HepG2 (cell line): ENCODE measurements around the gene PSMC5. TPM values are rescaled to one million over a fixed set of nuclear protein-coding genes. Genes with fewer than 3 reads are reported as not detected.

Experiments
- ARID2 ChIP-seq: sonication (generic); formaldehyde crosslinking; IDR thresholded peaks from 2 replicates; pipeline ENCODE4 v1.8.1; 2022; ENCODE audit warnings: mild to moderate bottlenecking, missing genetic modification reagents, borderline replicate concordance
- BCLAF1 ChIP-seq: fragments of 450-650 bp; IDR thresholded peaks from 2 replicates; pipeline ENCODE4 v1.6.1; 2017; ENCODE audit warnings: mild to moderate bottlenecking
- CBX2 ChIP-seq, 2 experiments: fragments of 200-600 bp in 1 of 2; sonication (generic); formaldehyde crosslinking in 1 of 2; IDR thresholded peaks; 2 replicates each; pipeline versions ENCODE4 v1.7.0 to v1.8.1; 2018 to 2022; ENCODE audit warnings: low read depth in 2 of 2, low read length in 1 of 2, mild to moderate bottlenecking in 1 of 2, missing genetic modification reagents in 1 of 2
- HIC2 ChIP-seq: sonication (generic); formaldehyde crosslinking; IDR thresholded peaks from 2 replicates; pipeline ENCODE4 v1.9.0; 2022; ENCODE audit warnings: low read depth, missing genetic modification reagents
- KLF9 ChIP-seq: IDR thresholded peaks from 2 replicates; pipeline ENCODE4 v1.6.1; 2016; ENCODE audit warnings: low read depth
- MAF1 ChIP-seq: sonication (generic); formaldehyde crosslinking; IDR thresholded peaks from 2 replicates; pipeline ENCODE4 v1.5.0; 2020; ENCODE audit warnings: missing genetic modification reagents, borderline replicate concordance
- MATR3 ChIP-seq: sonication (generic); formaldehyde crosslinking; IDR thresholded peaks from 2 replicates; pipeline ENCODE4 v1.4.0; 2020; ENCODE audit warnings: missing genetic modification reagents
- NCOA2 ChIP-seq: sonication (generic); formaldehyde crosslinking; IDR thresholded peaks from 2 replicates; pipeline ENCODE4 v1.8.0; 2022; ENCODE audit warnings: inconsistent platforms
- PTBP1 ChIP-seq: fragments of 200-400 bp; formaldehyde crosslinking; IDR thresholded peaks from 2 replicates; pipeline ENCODE4 v1.6.1; 2018; ENCODE audit warnings: low read length, low read depth; ENCODE audit not compliant: poor library complexity, severe bottlenecking
- REXO4 ChIP-seq: sonication (generic); formaldehyde crosslinking; IDR thresholded peaks from 2 replicates; pipeline ENCODE4 v1.8.0; 2022; ENCODE audit warnings: missing genetic modification reagents, mild to moderate bottlenecking, borderline replicate concordance
- SMARCE1 ChIP-seq: fragments of 450-650 bp; IDR thresholded peaks from 2 replicates; pipeline ENCODE4 v1.6.1; 2017; ENCODE audit warnings: borderline replicate concordance
- SMYD3 ChIP-seq: sonication (generic); formaldehyde crosslinking; IDR thresholded peaks from 2 replicates; pipeline ENCODE4 v1.8.1; 2023; ENCODE audit warnings: mild to moderate bottlenecking, missing genetic modification reagents
- SRY ChIP-seq: sonication (generic); formaldehyde crosslinking; IDR thresholded peaks from 2 replicates; pipeline ENCODE4 v1.8.0; 2022; ENCODE audit warnings: mild to moderate bottlenecking, missing genetic modification reagents
- ZFP1 ChIP-seq: IDR thresholded peaks from 2 replicates; pipeline ENCODE4 v1.6.1; 2016
- ZNF17 ChIP-seq: sonication (generic); formaldehyde crosslinking; IDR thresholded peaks from 2 replicates; pipeline ENCODE4 v1.5.0; 2020; ENCODE audit warnings: mild to moderate bottlenecking, missing genetic modification reagents
- ZNF282 ChIP-seq: fragments of 450-650 bp; IDR thresholded peaks from 2 replicates; pipeline ENCODE4 v1.6.1; 2018; ENCODE audit not compliant: partially characterized antibody
- ZNF3 ChIP-seq: IDR thresholded peaks from 2 replicates; pipeline ENCODE4 v1.7.0; 2017; ENCODE audit warnings: inconsistent platforms
- ZNF75D ChIP-seq: sonication (generic); formaldehyde crosslinking; IDR thresholded peaks from 2 replicates; pipeline ENCODE4 v1.8.1; 2023; ENCODE audit warnings: missing genetic modification reagents, mild to moderate bottlenecking, borderline replicate concordance
- polyA plus RNA-seq, 8 experiments: library from polyadenylated mRNA; depleted of rRNA in 3 of 8; stranded (reverse) in 7 of 8; unstranded in 1 of 8; fragments of >200 nt; fragmentation: Illumina TruSeq in 4 of 8; extraction: Trizol in 4 of 8; gene quantifications; 2 replicates each; pipeline versions ENCODE4 v1.2.1 to v1.2.3, GENCODE V29; 2011 to 2016; ENCODE audit warnings: low read depth in 4 of 8, missing spikeins in 1 of 8, mixed read lengths in 1 of 8; ENCODE audit not compliant: insufficient read depth in 1 of 8
- total RNA-seq, 5 experiments: library from RNA; depleted of rRNA; stranded (reverse); fragments of >200 nt; fragmentation: Illumina TruSeq; extraction: Trizol; gene quantifications; 2 replicates each; pipeline ENCODE4 v1.2.3, GENCODE V29; 2016; ENCODE audit warnings: low read depth in 1 of 5
- TF ChIP-seq, protein P1 (sequence below): sonication (generic); formaldehyde crosslinking; IDR thresholded peaks from 2 replicates; pipeline ENCODE4 v1.5.0; 2020; ENCODE audit warnings: missing genetic modification reagents, mild to moderate bottlenecking, borderline replicate concordance
- TF ChIP-seq, protein P2 (sequence below): sonication (generic); formaldehyde crosslinking; conservative IDR thresholded peaks from 2 replicates; pipeline ENCODE4 v1.8.1; 2023; ENCODE audit warnings: missing genetic modification reagents

PSMC5 gene
- total and polyA plus RNA-seq, 2 of the 13 experiments (the other 11 are each of a cell fraction or from before 2014, with no cell fraction given) = 35.3 to 128 TPM

DNA sequence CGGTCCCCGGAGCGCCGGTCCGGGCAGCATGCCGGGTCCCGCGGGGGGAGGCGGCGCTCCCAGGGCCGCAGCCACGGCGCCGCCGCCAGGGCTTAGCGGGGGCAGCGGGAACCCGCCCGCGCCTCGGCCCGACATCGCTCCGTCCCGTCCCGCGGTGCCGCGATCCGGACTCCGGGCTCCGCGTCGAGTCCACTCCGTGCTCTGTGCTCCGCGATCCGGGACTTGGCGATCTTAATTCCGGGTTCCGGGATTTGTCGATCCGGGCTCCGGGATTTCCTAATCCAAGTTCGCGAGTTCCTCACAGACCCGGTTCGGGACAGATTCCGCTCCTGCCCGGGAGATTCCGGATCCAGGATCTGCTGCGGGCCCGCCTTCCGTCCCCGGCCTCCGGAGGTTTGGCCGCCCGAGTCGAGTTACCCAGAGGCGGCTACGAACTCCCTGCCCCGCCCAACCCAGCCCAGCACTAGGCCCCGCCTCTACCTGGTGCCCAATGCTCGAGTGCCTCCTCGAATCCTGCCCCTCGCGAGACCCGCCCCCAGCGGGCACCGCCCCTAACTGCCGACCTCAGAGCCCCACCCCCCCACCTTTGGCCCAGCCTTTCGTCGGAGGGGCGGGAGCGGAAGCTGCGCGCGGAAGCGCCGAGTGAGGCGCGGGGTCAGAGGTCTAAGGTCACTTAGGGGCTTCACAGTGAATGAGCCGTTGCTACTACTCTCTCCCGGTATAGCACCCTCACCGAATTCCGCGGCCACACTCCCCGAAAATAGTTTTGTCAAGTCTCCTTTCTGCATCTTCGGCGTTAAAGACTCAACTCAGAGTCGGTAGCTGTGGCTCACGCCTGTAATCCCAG lies 15.5 kb downstream of the PSMC5 start, which contains the start of gene SMARCD2 (continued):
- TF ChIP-seq KLF9 (CRISPR knock-in tag) (peak; percentile 91; the same call in 1 of the 2 replicates), REXO4 (CRISPR knock-in tag) (0 out of 2 replicates have a peak, but pooled peaks have one; percentile 63), CBX2 (IDR thresholded peaks at IDR 0.05; ENCODE audit: low read depth, low read length) (no peak), CBX2 (CRISPR knock-in tag; IDR thresholded peaks at IDR 0.05; ENCODE audit: low read depth) (no peak), ZNF282 (no peak), ZNF3 (CRISPR knock-in tag) (peak; percentile 65; the same call in 1 of the 2 replicates), ZNF17 (CRISPR knock-in tag) (no peak), ARID2 (CRISPR knock-in tag) (peak; percentile 98), NCOA2 (CRISPR knock-in tag) (peak; percentile 83), ZNF75D (CRISPR knock-in tag) (0 out of 2 replicates have a peak, but pooled peaks have one; percentile 52), HIC2 (CRISPR knock-in tag) (peak; percentile 21; the same call in 1 of the 2 replicates), SMYD3 (CRISPR knock-in tag) (peak; percentile 98), SRY (CRISPR knock-in tag) (peak; percentile 93), PTBP1 (peak; percentile 95), MAF1 (CRISPR knock-in tag) (peak; percentile 95), BCLAF1 (no peak), SMARCE1 (no peak), MATR3 (CRISPR knock-in tag) (no peak), ZFP1 (peak; percentile 89)
- TF ChIP-seq, protein P1, sequence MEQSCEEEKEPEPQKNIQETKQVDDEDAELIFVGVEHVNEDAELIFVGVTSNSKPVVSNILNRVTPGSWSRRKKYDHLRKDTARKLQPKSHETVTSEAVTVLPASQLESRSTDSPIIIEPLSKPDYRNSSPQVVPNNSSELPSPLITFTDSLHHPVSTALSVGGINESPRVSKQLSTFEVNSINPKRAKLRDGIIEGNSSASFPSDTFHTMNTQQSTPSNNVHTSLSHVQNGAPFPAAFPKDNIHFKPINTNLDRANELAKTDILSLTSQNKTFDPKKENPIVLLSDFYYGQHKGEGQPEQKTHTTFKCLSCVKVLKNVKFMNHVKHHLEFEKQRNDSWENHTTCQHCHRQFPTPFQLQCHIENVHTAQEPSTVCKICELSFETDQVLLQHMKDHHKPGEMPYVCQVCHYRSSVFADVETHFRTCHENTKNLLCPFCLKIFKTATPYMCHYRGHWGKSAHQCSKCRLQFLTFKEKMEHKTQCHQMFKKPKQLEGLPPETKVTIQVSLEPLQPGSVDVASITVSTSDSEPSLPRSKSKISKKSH (CRISPR knock-in tag) = peak; percentile 92; the same call in 1 of the 2 replicates
- TF ChIP-seq, protein P2, sequence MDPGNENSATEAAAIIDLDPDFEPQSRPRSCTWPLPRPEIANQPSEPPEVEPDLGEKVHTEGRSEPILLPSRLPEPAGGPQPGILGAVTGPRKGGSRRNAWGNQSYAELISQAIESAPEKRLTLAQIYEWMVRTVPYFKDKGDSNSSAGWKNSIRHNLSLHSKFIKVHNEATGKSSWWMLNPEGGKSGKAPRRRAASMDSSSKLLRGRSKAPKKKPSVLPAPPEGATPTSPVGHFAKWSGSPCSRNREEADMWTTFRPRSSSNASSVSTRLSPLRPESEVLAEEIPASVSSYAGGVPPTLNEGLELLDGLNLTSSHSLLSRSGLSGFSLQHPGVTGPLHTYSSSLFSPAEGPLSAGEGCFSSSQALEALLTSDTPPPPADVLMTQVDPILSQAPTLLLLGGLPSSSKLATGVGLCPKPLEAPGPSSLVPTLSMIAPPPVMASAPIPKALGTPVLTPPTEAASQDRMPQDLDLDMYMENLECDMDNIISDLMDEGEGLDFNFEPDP (CRISPR knock-in tag) = no peak
